ENCODE measurements around the gene CORO7. TPM values are rescaled to one million over a fixed set of nuclear protein-coding genes. Genes with fewer than 3 reads are reported as not detected.

CORO7 gene
- total and polyA plus RNA-seq, 9 donors = 1.3 to 29.5 (median 17.9) TPM

DNA sequence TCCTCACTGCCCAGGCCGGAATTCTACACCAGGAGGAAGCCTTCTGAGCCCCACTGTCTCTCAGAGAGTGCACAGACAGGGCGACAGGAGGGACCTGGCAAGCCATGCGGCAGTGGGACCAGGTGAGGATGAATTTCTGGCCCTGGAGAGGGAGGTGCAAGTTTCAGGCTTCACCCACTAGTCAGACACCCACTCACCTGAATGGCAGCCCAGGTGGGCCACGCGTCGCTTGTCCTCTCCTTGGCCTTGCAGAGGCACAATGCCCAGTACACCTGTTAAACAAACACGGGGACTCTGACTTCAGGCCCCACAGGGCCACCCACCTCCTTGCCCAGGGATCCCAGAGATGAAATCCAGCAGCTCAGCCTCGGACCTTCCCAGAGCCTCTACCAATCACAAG lies 4.2 kb downstream of the CORO7 start:
- H3K4me3 ChIP-seq = no peak overlapping the region
- peak overlapping the region in 1 of 2 donors; percentile 3 for H3K27ac ChIP-seq
- H3K9me3 ChIP-seq = no peaks in the 10 kb centered on the region
- no peaks in the 10 kb centered on the region for H3K36me3 ChIP-seq
- 78 to 89% (median 83%) methylated on average over 8 of the region's 8 CpGs for WGBS, 3 donors
- TF ChIP-seq, protein P1, sequence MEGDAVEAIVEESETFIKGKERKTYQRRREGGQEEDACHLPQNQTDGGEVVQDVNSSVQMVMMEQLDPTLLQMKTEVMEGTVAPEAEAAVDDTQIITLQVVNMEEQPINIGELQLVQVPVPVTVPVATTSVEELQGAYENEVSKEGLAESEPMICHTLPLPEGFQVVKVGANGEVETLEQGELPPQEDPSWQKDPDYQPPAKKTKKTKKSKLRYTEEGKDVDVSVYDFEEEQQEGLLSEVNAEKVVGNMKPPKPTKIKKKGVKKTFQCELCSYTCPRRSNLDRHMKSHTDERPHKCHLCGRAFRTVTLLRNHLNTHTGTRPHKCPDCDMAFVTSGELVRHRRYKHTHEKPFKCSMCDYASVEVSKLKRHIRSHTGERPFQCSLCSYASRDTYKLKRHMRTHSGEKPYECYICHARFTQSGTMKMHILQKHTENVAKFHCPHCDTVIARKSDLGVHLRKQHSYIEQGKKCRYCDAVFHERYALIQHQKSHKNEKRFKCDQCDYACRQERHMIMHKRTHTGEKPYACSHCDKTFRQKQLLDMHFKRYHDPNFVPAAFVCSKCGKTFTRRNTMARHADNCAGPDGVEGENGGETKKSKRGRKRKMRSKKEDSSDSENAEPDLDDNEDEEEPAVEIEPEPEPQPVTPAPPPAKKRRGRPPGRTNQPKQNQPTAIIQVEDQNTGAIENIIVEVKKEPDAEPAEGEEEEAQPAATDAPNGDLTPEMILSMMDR (IDR thresholded peaks at IDR 0.05) = no peak
- TF ChIP-seq POLR2A (IDR thresholded peaks at IDR 0.05) (no peak), EP300 (IDR thresholded peaks at IDR 0.05) (no peak)
- DNase-seq = no peak
- intact Hi-C loops (cut with DNase I) = no loop called here
- peaks cover 4% of the 10 kb centered on the region for H3K4me1 ChIP-seq (ENCODE audit: insufficient read depth)
- no peaks in the 10 kb centered on the region for H3K27me3 ChIP-seq

DNA sequence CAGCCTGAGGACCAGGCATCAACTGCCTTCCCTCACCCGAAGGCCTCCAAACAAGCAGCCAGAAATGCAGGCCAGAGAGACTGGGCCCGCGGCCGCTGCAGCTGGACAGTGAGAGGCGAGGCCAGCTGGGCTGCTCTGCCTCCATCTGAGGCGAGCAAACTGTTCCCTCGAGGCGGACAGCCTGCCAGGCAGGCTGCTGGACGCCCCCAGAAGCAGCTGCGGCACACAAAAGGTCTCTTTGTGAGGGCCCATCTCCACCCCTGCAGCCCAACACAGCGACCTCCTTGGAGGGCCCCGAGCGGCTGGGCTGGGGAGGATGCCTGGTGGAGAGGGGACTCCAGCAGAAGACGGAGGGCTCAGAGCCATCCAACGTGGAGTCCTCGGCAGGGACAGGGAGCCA lies 4.7 kb downstream of the CORO7 start:
- Histone ChIP-seq H3K36me3 (no peaks in the 10 kb centered on the region), H3K9me3 (no peaks in the 10 kb centered on the region), H3K27me3 (no peaks in the 10 kb centered on the region), H3K4me3 (no peak overlapping the region), H3K4me1 (ENCODE audit: insufficient read depth) (peaks cover 4% of the 10 kb centered on the region), H3K27ac (peak overlapping the region in 1 of 2 donors; percentile 3)
- peak in 4 of 5 donors; percentile 60 to 84 (median 74) for DNase-seq
- intact Hi-C loops (cut with DNase I) = no loop called here
- TF ChIP-seq, protein P1 (IDR thresholded peaks at IDR 0.05) = no peak
- no peak for TF ChIP-seq POLR2A (IDR thresholded peaks at IDR 0.05)
- TF ChIP-seq EP300 (IDR thresholded peaks at IDR 0.05) = no peak
- WGBS, 3 donors = 21 to 27% (median 23%) methylated on average over 12 to 16 of the region's 16 CpGs

DNA sequence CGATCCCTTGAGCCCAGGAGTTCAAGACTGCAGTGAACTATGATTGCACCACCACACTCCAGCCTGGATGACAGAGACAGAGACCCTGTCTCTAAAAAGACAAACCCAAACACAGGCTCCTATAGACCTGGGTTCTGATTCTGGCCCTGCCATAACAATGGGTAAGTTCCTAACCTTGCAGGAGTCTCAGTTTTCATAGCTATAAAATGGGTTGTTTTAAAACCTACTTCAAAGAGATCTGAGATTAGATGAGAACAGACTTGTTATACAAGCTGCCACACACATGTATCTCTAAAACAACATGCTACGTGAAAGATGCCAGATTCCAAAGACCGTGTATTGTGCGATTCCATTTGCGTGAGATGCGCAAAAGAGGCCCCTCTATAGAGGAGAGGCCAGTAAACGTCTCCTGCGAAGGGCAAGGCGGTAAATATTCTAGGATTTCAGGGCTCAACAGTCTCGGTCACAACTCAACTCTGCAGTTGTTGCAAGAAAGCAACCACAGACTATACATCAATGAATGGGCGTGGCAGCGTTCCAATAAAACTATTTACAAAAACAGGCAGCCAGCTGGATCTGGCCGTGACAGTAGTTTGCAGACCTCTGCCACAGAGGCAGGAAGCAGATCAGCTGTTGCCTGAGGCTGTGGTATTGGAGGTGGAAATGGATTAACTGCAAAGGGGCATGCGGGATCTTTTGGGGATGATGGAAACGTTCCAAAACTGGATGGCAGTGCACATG lies 5.9 kb downstream of the CORO7 start:
- peak; percentile 56 to 75 (median 68) for DNase-seq
- Histone ChIP-seq H3K4me3 (no peak overlapping the region), H3K9me3 (no peaks in the 10 kb centered on the region), H3K36me3 (no peaks in the 10 kb centered on the region), H3K27ac (no peak overlapping the region), H3K4me1 (ENCODE audit: insufficient read depth) (peaks cover 4% of the 10 kb centered on the region), H3K27me3 (no peaks in the 10 kb centered on the region)
- intact Hi-C loops (cut with DNase I) = no loop called here
- WGBS, 3 donors = 18 to 41% (median 33%) methylated on average over 15 of the region's 15 CpGs
- TF ChIP-seq EP300 (IDR thresholded peaks at IDR 0.05) = no peak
- TF ChIP-seq, protein P1 (IDR thresholded peaks at IDR 0.05) = no peak
- no peak for TF ChIP-seq POLR2A (IDR thresholded peaks at IDR 0.05)

- DNase-seq = peak in 2 of 5 donors; percentile 29 to 35
- H3K27ac ChIP-seq = no peak overlapping the region
- no peaks in the 10 kb centered on the region for H3K36me3 ChIP-seq
- H3K4me3 ChIP-seq = no peak overlapping the region
- TF ChIP-seq EP300 (IDR thresholded peaks at IDR 0.05) = no peak
- TF ChIP-seq, protein P1 (IDR thresholded peaks at IDR 0.05) = no peak
- no peak for TF ChIP-seq POLR2A (IDR thresholded peaks at IDR 0.05)
- peaks cover 4% of the 10 kb centered on the region for H3K4me1 ChIP-seq (ENCODE audit: insufficient read depth)
- H3K9me3 ChIP-seq = no peaks in the 10 kb centered on the region
- WGBS, 3 donors = 87 to 90% (median 87%) methylated on average over 19 of the region's 19 CpGs
- H3K27me3 ChIP-seq = no peaks in the 10 kb centered on the region
- intact Hi-C loops (cut with DNase I) = no loop called here
These were observed 7.1 kb downstream of the CORO7 start for GRCh38 chr16:4409081-4409932.

Measured in ovary (tissue), 9 donors.